Activated CD8-positive, alpha-beta memory T cell treated with anti-CD3 and anti-CD28 coated beads for 36 hours (primary cell): ENCODE measurements around the gene COX19. TPM values are rescaled to one million over a fixed set of nuclear protein-coding genes. Genes with fewer than 3 reads are reported as not detected.

Experiments used
- total RNA-seq, 2 experiments: library from RNA; stranded (reverse); gene quantifications; one replicate each; pipeline ENCODE4 v1.2.3, GENCODE V29; 2021

The COX19 gene
- total RNA-seq, 2 experiments from 2014 or later: 18.2 to 20.3 TPM

Other genes with a start within 250 kb of the COX19 start
- gene DNAAF5, start 248.8 kb downstream of the COX19 start, total RNA-seq: 10 to 100 TPM; 54.1 to 55.5 TPM
- gene PRKAR1B, start 248.3 kb downstream of the COX19 start, total RNA-seq: 10 to 100 TPM; 33.5 to 34.5 TPM
- 10 to 100 TPM; 53.4 to 56.8 TPM for gene SUN1, start 143.1 kb downstream of the COX19 start, total RNA-seq
- 10 to 100 TPM; 39.1 to 42.5 TPM for gene GET4, start 99.0 kb downstream of the COX19 start, total RNA-seq
- gene ADAP1, start 20.9 kb downstream of the COX19 start, total RNA-seq: 10 to 100 TPM; 68.9 to 69.1 TPM
- gene CYP2W1, start 7.6 kb upstream of the COX19 start, total RNA-seq: not detected
- gene GPR146, start 69.0 kb upstream of the COX19 start, total RNA-seq: 1 to 10 TPM; 2.1 TPM
- not detected for gene GPER1, start 112.6 kb upstream of the COX19 start, total RNA-seq
- 10 to 100 TPM; 21.3 to 24.2 TPM for gene ZFAND2A, start 184.6 kb upstream of the COX19 start, total RNA-seq